HCT116 (cell line): Measurements from ENCODE around the gene ADIRF.

Source experiments
- ATF3 ChIP-seq: IDR thresholded peaks from 2 replicates; pipeline ENCODE4 v1.6.1; 2012
- CTCF ChIP-seq, 3 experiments: fragments of 200-600 bp in 1 of 3; sonication (generic) in 1 of 3; IDR thresholded peaks in 2 of 3; conservative IDR thresholded peaks in 1 of 3; 2 replicates each; pipeline ENCODE4 v1.5.1; 2012 to 2017; ENCODE audit warnings: low read depth in 2 of 3, low read length in 2 of 3, antibody characterized with exemption in 1 of 3, borderline replicate concordance in 1 of 3, control low read depth in 1 of 3, mild to moderate bottlenecking in 1 of 3, mixed read lengths in 1 of 3, mixed run types in 1 of 3, moderate library complexity in 1 of 3; ENCODE audit not compliant: insufficient read depth in 1 of 3
- EZH2phosphoT487 ChIP-seq: fragments of 200-600 bp; IDR thresholded peaks from 2 replicates; pipeline ENCODE4 v1.6.1; 2018; ENCODE audit warnings: antibody characterized with exemption, borderline replicate concordance
- JUND ChIP-seq: IDR thresholded peaks from 2 replicates; pipeline ENCODE4 v1.6.1; 2012
- POLR2A ChIP-seq: IDR thresholded peaks from 2 replicates; pipeline ENCODE4 v1.7.0; 2011; ENCODE audit warnings: borderline replicate concordance; ENCODE audit not compliant: insufficient read depth, insufficient read length; ENCODE audit errors: extremely low read depth
- POLR2AphosphoS5 ChIP-seq: IDR thresholded peaks from 2 replicates; pipeline ENCODE4 v1.6.1; 2011; ENCODE audit warnings: mild to moderate bottlenecking, low read depth, low read length, moderate library complexity
- RAD21 ChIP-seq: IDR thresholded peaks from 2 replicates; pipeline ENCODE4 v1.6.1; 2012; ENCODE audit warnings: low read depth, mild to moderate bottlenecking
- REST ChIP-seq: IDR thresholded peaks from 2 replicates; pipeline ENCODE4 v1.6.1; 2012; ENCODE audit warnings: low read depth
- SRF ChIP-seq: IDR thresholded peaks from 2 replicates; pipeline ENCODE4 v1.6.1; 2012; ENCODE audit warnings: low read depth
- YY1 ChIP-seq: IDR thresholded peaks from 2 replicates; pipeline ENCODE4 v1.6.1; 2011; ENCODE audit warnings: low read length, low read depth, moderate library complexity, mild to moderate bottlenecking; ENCODE audit not compliant: insufficient replicate concordance; ENCODE audit errors: extremely low read depth
- ZFX ChIP-seq: fragments of 450-650 bp; IDR thresholded peaks from 2 replicates; pipeline ENCODE4 v1.6.1; 2017
- ZNF274 ChIP-seq: fragments of 200-500 bp; sonication (Bioruptor generic); IDR thresholded peaks from 2 replicates; pipeline ENCODE4 v1.6.1; 2014; ENCODE audit warnings: mild to moderate bottlenecking, low read depth, low read length, inconsistent platforms
- TF ChIP-seq, protein P1 (sequence below): IDR thresholded peaks from 2 replicates; pipeline ENCODE4 v1.6.1; 2011; ENCODE audit warnings: mild to moderate bottlenecking, low read length, moderate library complexity; ENCODE audit not compliant: insufficient replicate concordance; ENCODE audit errors: extremely low read depth
- TF ChIP-seq, protein P2 (sequence below): IDR thresholded peaks from 2 replicates; pipeline ENCODE4 v1.6.1; 2012

GRCh38 chr10:86974484-86974883, 6.2 kb downstream of the ADIRF start:
- TF ChIP-seq SRF (no peak), CTCF (IDR thresholded peaks at IDR 0.05 in 2 of 3, conservative IDR thresholded peaks at IDR 0.05 in 1 of 3; ENCODE audit: borderline replicate concordance in 1 of 3, insufficient read depth in 1 of 3, low read depth in 2 of 3, low read length in 2 of 3) (no peak), POLR2A (no peak), YY1 (no peak), ZFX (no peak), ATF3 (no peak), POLR2AphosphoS5 (no peak), REST (no peak), JUND (no peak), ZNF274 (no peak), EZH2phosphoT487 (no peak), RAD21 (no peak)
- TF ChIP-seq, protein P1, sequence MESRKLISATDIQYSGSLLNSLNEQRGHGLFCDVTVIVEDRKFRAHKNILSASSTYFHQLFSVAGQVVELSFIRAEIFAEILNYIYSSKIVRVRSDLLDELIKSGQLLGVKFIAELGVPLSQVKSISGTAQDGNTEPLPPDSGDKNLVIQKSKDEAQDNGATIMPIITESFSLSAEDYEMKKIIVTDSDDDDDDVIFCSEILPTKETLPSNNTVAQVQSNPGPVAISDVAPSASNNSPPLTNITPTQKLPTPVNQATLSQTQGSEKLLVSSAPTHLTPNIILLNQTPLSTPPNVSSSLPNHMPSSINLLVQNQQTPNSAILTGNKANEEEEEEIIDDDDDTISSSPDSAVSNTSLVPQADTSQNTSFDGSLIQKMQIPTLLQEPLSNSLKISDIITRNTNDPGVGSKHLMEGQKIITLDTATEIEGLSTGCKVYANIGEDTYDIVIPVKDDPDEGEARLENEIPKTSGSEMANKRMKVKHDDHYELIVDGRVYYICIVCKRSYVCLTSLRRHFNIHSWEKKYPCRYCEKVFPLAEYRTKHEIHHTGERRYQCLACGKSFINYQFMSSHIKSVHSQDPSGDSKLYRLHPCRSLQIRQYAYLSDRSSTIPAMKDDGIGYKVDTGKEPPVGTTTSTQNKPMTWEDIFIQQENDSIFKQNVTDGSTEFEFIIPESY, result no peak
- TF ChIP-seq, protein P2, sequence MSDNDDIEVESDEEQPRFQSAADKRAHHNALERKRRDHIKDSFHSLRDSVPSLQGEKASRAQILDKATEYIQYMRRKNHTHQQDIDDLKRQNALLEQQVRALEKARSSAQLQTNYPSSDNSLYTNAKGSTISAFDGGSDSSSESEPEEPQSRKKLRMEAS, result no peak
